Chondrocyte (in vitro differentiated cells): Measurements from ENCODE around the gene AKR1B15. TPM values are rescaled to one million over a fixed set of nuclear protein-coding genes. Genes with fewer than 3 reads are reported as not detected.
"Not testable (repeated sequence)": the region's sequence is repeated elsewhere in the genome, so short reads cannot be mapped to it uniquely, and the experiment has no call there.

Experiments
- DNase-seq: peaks from one replicate; pipeline ENCODE4 v3.0.0; 2021; ENCODE audit warnings: mixed read lengths, low spot score
- H3K27ac Mint-ChIP-seq: one replicate; pipeline ENCODE4 v1.8.0; 2021; ENCODE audit warnings: mild to moderate bottlenecking, moderate library complexity, mixed read lengths; ENCODE audit not compliant: unreplicated experiment
- H3K27me3 Mint-ChIP-seq: 2 replicates; pipeline ENCODE4 v1.8.0; 2021; ENCODE audit warnings: low read depth, mixed read lengths
- H3K36me3 Mint-ChIP-seq: 2 replicates; pipeline ENCODE4 v1.8.0; 2021; ENCODE audit warnings: low read depth, mixed read lengths
- H3K4me1 Mint-ChIP-seq: 2 replicates; pipeline ENCODE4 v1.8.0; 2021; ENCODE audit warnings: low read depth, mild to moderate bottlenecking, mixed read lengths
- H3K4me3 Mint-ChIP-seq: one replicate; pipeline ENCODE4 v1.8.0; 2021; ENCODE audit warnings: mild to moderate bottlenecking, moderate library complexity, mixed read lengths; ENCODE audit not compliant: unreplicated experiment
- H3K9me3 Mint-ChIP-seq: 2 replicates; pipeline ENCODE4 v1.8.0; 2021; ENCODE audit warnings: low read depth, mixed read lengths
- total RNA-seq: library from RNA; stranded (reverse); gene quantifications from 3 replicates; pipeline ENCODE4 v1.2.1, GENCODE V29; 2021
- TF ChIP-seq, protein P1 (sequence below): fragments of 200-600 bp; sonication (generic); IDR thresholded peaks from 2 replicates; pipeline ENCODE4 v1.5.0; 2021; ENCODE audit warnings: antibody characterized with exemption, mild to moderate bottlenecking, moderate library complexity

AKR1B15 gene
- total RNA-seq, 1 donor from 2014 or later = not detected

DNA sequence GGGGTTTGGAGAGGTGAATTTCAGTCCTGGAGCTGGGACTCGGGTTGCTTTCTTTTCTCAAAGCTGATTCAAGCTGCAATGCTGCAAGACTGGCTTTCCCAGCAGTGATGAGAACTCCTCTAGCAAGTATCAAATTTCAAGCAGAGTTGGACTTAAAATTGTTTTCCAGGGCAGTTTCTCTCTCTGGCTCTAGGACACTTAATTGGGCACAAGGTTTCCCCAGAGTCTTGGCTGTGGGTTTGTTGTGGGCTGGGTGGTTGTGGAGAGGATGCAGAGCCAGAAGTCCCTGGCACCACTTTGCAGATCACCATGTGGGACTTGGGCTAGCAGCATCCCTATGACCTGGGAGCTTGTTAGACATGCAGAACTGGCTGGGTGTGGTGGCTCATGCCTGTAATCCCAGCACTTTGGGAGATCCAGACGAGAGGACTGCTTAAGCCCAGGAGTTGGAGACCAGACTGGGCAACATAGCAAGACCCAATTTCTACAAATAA lies 16.8 kb downstream of the AKR1B15 start:
- Mint-ChIP-seq H3K36me3 (peaks cover 1% of the 10 kb centered on the region), H3K4me3 (no peak overlapping the region), H3K27ac (peak overlapping the region; percentile 53), H3K4me1 (peaks cover 22% of the 10 kb centered on the region), H3K9me3 (peaks cover 9% of the 10 kb centered on the region), H3K27me3 (peaks cover 11% of the 10 kb centered on the region)
- DNase-seq = no peak
- TF ChIP-seq, protein P1, sequence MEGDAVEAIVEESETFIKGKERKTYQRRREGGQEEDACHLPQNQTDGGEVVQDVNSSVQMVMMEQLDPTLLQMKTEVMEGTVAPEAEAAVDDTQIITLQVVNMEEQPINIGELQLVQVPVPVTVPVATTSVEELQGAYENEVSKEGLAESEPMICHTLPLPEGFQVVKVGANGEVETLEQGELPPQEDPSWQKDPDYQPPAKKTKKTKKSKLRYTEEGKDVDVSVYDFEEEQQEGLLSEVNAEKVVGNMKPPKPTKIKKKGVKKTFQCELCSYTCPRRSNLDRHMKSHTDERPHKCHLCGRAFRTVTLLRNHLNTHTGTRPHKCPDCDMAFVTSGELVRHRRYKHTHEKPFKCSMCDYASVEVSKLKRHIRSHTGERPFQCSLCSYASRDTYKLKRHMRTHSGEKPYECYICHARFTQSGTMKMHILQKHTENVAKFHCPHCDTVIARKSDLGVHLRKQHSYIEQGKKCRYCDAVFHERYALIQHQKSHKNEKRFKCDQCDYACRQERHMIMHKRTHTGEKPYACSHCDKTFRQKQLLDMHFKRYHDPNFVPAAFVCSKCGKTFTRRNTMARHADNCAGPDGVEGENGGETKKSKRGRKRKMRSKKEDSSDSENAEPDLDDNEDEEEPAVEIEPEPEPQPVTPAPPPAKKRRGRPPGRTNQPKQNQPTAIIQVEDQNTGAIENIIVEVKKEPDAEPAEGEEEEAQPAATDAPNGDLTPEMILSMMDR = no peak

DNA sequence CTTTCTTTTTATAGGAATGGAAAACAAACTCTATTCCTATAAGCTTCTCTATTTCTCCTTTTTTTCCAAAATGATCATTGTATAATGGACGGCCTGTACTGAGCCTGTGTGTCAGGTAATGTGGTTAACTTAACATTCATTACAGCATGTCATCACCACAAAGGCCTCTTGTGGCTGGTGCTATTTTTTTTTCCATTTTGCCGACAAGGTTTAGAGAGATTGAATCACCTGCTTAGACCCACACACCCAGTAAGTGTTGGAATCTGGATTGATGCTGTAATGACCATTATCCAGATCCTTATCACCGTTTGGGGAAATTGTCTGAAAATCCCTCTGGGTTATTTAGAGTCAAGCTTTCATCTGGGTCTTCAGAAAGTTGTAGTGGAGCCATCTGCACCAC lies 18.5 kb downstream of the AKR1B15 start:
- Mint-ChIP-seq H3K36me3 (peaks cover 1% of the 10 kb centered on the region), H3K4me1 (peaks cover 19% of the 10 kb centered on the region), H3K27me3 (peaks cover 11% of the 10 kb centered on the region), H3K4me3 (no peak overlapping the region), H3K9me3 (peaks cover 6% of the 10 kb centered on the region), H3K27ac (no peak overlapping the region)
- no peak for DNase-seq
- TF ChIP-seq, protein P1 = no peak

DNA sequence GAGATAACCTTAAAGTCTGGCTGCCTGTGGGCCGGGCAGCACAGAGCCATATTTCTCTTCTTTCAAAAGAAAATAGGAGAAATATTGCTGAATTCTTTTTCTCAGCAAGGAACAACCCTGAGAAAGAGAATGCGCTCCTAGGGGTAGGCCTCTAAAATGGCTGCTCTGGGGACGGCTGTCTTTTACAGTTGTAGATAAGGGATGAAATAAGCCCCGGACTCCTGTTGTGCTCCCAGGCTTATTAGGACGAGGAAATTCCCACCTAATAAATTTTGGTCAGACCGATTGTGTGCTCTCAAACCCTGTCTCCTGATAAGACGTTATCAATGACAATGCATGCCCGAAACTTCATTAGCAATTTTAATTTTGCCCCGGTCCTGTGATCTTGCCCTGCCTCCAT lies 21.1 kb downstream of the AKR1B15 start:
- DNase-seq, H3K9me3 Mint-ChIP-seq, H3K4me3 Mint-ChIP-seq, H3K36me3 Mint-ChIP-seq, H3K27ac Mint-ChIP-seq: not testable (repeated sequence)
- Mint-ChIP-seq H3K4me1 (peaks cover 14% of the 10 kb centered on the region), H3K27me3 (peaks cover 13% of the 10 kb centered on the region)

DNA sequence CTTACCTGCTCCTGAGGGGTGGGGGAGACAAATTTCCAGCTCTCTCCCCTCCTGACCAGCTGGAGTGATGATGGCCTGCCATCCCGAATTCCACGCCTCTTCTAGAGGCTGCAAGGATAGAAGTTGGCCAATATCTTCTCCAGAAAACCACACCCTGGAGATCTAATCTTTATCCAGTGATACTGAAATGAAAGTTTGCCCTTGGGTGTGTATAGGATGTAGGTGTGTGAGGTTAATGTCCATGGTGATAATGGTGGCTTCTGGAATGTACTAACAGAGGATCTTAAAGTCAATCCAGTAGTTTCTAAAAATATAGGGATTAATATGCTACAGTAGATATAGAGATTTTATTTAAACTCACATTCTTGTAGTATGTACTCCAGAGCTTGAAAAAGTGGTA lies 22.2 kb downstream of the AKR1B15 start:
- H3K4me1 Mint-ChIP-seq = peaks cover 4% of the 10 kb centered on the region
- no peak overlapping the region for H3K4me3 Mint-ChIP-seq
- DNase-seq = no peak
- peaks cover 13% of the 10 kb centered on the region for H3K27me3 Mint-ChIP-seq
- H3K9me3 Mint-ChIP-seq = peaks cover 6% of the 10 kb centered on the region
- H3K36me3 Mint-ChIP-seq = no peaks in the 10 kb centered on the region
- no peak overlapping the region for H3K27ac Mint-ChIP-seq
- TF ChIP-seq, protein P1 = no peak

DNA sequence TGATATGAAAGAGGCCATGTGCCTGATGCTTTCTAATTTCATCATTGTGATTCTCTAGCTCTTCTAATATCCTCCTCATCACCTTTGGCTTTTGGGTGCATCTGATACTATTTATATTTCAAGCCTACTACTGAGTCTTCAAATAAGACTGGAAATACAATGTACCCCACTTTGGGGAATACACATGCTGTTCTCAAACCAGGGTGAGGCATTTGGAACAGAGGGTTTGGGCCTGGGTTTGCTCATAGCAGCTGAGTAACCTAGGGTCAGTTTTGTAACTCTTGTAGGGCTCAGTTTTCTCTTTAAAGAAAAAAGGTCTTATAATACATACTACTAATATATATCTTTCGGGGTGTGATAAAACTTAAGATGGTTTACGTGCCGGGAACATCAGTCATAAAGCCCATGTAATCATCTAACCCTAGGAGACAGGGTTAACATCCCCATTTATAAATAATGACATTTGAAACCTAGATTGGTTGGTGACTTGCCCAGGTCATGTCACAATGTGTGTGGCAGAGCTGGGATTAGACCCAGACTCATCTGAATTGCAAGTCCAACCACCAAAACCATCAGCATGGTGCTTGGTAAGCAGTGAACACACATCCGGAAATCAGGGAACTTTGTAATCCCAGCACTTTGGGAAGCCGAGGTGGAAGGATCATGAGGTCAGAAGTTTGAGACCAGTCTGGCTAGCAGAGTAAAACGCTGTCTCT lies 23.0 kb downstream of the AKR1B15 start:
- no peak for DNase-seq
- Mint-ChIP-seq H3K4me3 (no peak overlapping the region), H3K27me3 (peaks cover 7% of the 10 kb centered on the region), H3K9me3 (peaks cover 6% of the 10 kb centered on the region), H3K4me1 (peaks cover 4% of the 10 kb centered on the region), H3K36me3 (no peaks in the 10 kb centered on the region), H3K27ac (no peak overlapping the region)
- TF ChIP-seq, protein P1 = no peak

DNA sequence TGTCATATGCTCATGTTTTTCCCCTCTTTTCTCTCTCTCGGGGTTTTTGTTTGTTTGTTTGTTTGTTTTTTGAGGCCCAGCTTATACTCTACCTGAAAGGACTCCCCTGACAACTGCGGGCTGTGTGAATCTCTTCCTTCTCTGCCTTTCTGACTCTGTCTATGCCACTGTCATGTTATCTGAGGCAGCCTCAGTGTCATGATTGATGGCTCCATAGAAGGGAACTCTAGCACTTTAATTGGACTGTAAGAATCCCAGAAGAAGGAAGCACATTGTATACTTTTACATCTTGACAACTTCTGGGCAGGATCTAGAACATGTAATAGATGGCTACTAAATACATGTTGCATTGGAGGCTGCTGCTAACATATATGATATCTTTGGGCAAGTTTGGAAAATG lies 25.4 kb downstream of the AKR1B15 start:
- Mint-ChIP-seq H3K4me3 (no peak overlapping the region), H3K36me3 (no peaks in the 10 kb centered on the region), H3K4me1 (peaks cover 4% of the 10 kb centered on the region), H3K27ac (no peak overlapping the region), H3K9me3 (peaks cover 6% of the 10 kb centered on the region), H3K27me3 (peaks cover 14% of the 10 kb centered on the region)
- no peak for DNase-seq
- TF ChIP-seq, protein P1 = no peak
